K562 (cell line): Measurements from ENCODE around the gene TBC1D7. TPM values are rescaled to one million over a fixed set of nuclear protein-coding genes. Genes with fewer than 3 reads are reported as not detected.

Source experiments
- ARHGAP35 ChIP-seq: fragments of 450-650 bp; IDR thresholded peaks from 2 replicates; pipeline ENCODE4 v1.6.1; 2018; ENCODE audit not compliant: partially characterized antibody
- ARID1B ChIP-seq: fragments of 450-650 bp; IDR thresholded peaks from 2 replicates; pipeline ENCODE4 v1.6.1; 2016; ENCODE audit warnings: antibody characterized with exemption, mild to moderate bottlenecking, inconsistent platforms
- ARID3A ChIP-seq: IDR thresholded peaks from 2 replicates; pipeline ENCODE4 v1.6.1; 2012; ENCODE audit warnings: low read depth, low read length, improper control_type of control experiment, borderline replicate concordance
- ATF7 ChIP-seq: fragments of 450-650 bp; IDR thresholded peaks from 2 replicates; pipeline ENCODE4 v1.7.1; 2014; ENCODE audit warnings: mild to moderate bottlenecking, moderate library complexity
- BRD4 ChIP-seq: fragments of 200-600 bp; sonication (generic); IDR thresholded peaks from 2 replicates; pipeline ENCODE4 v1.6.1; 2017; ENCODE audit warnings: inconsistent platforms
- CBX1 ChIP-seq: sonication (generic); IDR thresholded peaks from 2 replicates; pipeline ENCODE4 v1.6.1; 2016; ENCODE audit warnings: antibody characterized with exemption, low read depth, mild to moderate bottlenecking
- E2F6 ChIP-seq, 2 experiments: IDR thresholded peaks; 2 replicates each; pipeline ENCODE4 v1.6.1; 2011; ENCODE audit warnings: borderline replicate concordance in 1 of 2, control low read depth in 1 of 2, low read depth in 1 of 2, low read length in 1 of 2, mild to moderate bottlenecking in 1 of 2, mixed read lengths in 1 of 2, moderate library complexity in 1 of 2; ENCODE audit not compliant: insufficient read depth in 1 of 2, insufficient read length in 1 of 2, poor library complexity in 1 of 2, severe bottlenecking in 1 of 2; ENCODE audit errors: extremely low read depth in 1 of 2
- ELK1 ChIP-seq: sonication (generic); formaldehyde crosslinking; IDR thresholded peaks from 2 replicates; pipeline ENCODE4 v1.8.1; 2022; ENCODE audit warnings: missing genetic modification reagents
- FOXP1 ChIP-seq: sonication (generic); formaldehyde crosslinking; IDR thresholded peaks from 2 replicates; pipeline ENCODE4 v1.8.0; 2022; ENCODE audit warnings: mild to moderate bottlenecking, missing genetic modification reagents
- GABPA ChIP-seq: fragments of 200-800 bp; sonication (Bioruptor generic); conservative IDR thresholded peaks from 2 replicates; pipeline ENCODE4 v1.6.1; 2016; ENCODE audit warnings: low read depth, missing genetic modification characterization, missing compliant biosample characterization
- KDM4B ChIP-seq, 2 experiments: fragments of 450-650 bp in 1 of 2; sonication (generic) in 1 of 2; IDR thresholded peaks; 2 replicates each; pipeline ENCODE4 v1.6.1; 2016 to 2017; ENCODE audit warnings: borderline replicate concordance in 2 of 2, antibody characterized with exemption in 1 of 2, low read depth in 1 of 2, mild to moderate bottlenecking in 1 of 2
- MAFK ChIP-seq: IDR thresholded peaks from 2 replicates; pipeline ENCODE4 v1.6.1; 2011; ENCODE audit warnings: low read length, improper control_type of control experiment
- NFRKB ChIP-seq: fragments of 450-650 bp; IDR thresholded peaks from 2 replicates; pipeline ENCODE4 v1.6.1; 2016; ENCODE audit warnings: low read depth
- PYGO2 ChIP-seq: fragments of 450-650 bp; IDR thresholded peaks from 2 replicates; pipeline ENCODE4 v1.6.1; 2016; ENCODE audit warnings: mild to moderate bottlenecking, missing genetic modification characterization, moderate library complexity, missing compliant biosample characterization
- STAT6 ChIP-seq: sonication (generic); formaldehyde crosslinking; IDR thresholded peaks from 2 replicates; pipeline ENCODE4 v1.8.1; 2023; ENCODE audit warnings: mild to moderate bottlenecking, missing genetic modification reagents
- TAF15 ChIP-seq: fragments of 200-400 bp; formaldehyde crosslinking; IDR thresholded peaks from 2 replicates; pipeline ENCODE4 v1.6.1; 2017; ENCODE audit warnings: mild to moderate bottlenecking, low read depth, low read length, moderate library complexity
- TSC22D4 ChIP-seq: fragments of 450-650 bp; IDR thresholded peaks from 2 replicates; pipeline ENCODE4 v1.6.1; 2016; ENCODE audit warnings: missing genetic modification characterization, missing biosample characterization, control low read depth
- ZBTB17 ChIP-seq: fragments of 450-650 bp; formaldehyde crosslinking; IDR thresholded peaks from 2 replicates; pipeline ENCODE4 v1.4.0; 2020; ENCODE audit warnings: mild to moderate bottlenecking
- ZBTB43 ChIP-seq: sonication (generic); formaldehyde crosslinking; IDR thresholded peaks from 2 replicates; pipeline ENCODE4 v1.8.0; 2023; ENCODE audit warnings: mild to moderate bottlenecking, missing genetic modification reagents
- ZFX ChIP-seq: sonication (generic); formaldehyde crosslinking; IDR thresholded peaks from 2 replicates; pipeline ENCODE4 v1.8.0; 2022; ENCODE audit warnings: mild to moderate bottlenecking, missing genetic modification reagents, moderate library complexity
- ZNF133 ChIP-seq: fragments of 250-450 bp; sonication (Bioruptor Pico); IDR thresholded peaks from 2 replicates; pipeline ENCODE4 v1.4.0; 2020; ENCODE audit warnings: mild to moderate bottlenecking
- polyA plus RNA-seq, 8 experiments: library from polyadenylated mRNA; depleted of rRNA in 4 of 8; stranded (reverse) in 5 of 8; unstranded in 3 of 8; fragments of >200 nt; fragmentation: Nextera tagmentation in 2 of 8; fragmentation: Illumina TruSeq in 1 of 8; extraction: Ambion mirVana in 2 of 8; extraction: Trizol in 1 of 8; gene quantifications; 2 replicates each; pipeline versions ENCODE4 v1.2.1 to v1.2.3, GENCODE V29; 2011 to 2014; ENCODE audit warnings: inconsistent platforms in 1 of 8, missing spikeins in 1 of 8
- total RNA-seq, 7 experiments: library from RNA; depleted of rRNA in 6 of 7; stranded (reverse); fragments of >200 nt in 6 of 7; fragmentation: Illumina TruSeq in 2 of 7; extraction: Trizol in 2 of 7; gene quantifications; 2 replicates each; pipeline versions ENCODE4 v1.2.1 to v1.2.3, GENCODE V29; 2011 to 2021; ENCODE audit warnings: low replicate concordance in 1 of 7

Gene TBC1D7
- total and polyA plus RNA-seq, 9 of the 15 experiments (the other 6 are each of a cell fraction or from before 2014, with no cell fraction given) = 49.4 to 107 (median 61.1) TPM

- peak; percentile 37; the same call in 1 of the 2 replicates for TF ChIP-seq ZBTB17 (CRISPR knock-in tag)
- TF ChIP-seq CBX1 = no peak
- TF ChIP-seq NFRKB = peak; percentile 74; the same call in 1 of the 2 replicates
- TF ChIP-seq ZNF133 = no peak
- peak; percentile 26; the same call in 1 of the 2 replicates for TF ChIP-seq ZFX
- TF ChIP-seq TAF15 = no peak
- no peak for TF ChIP-seq ARID3A
- 0 out of 2 replicates have a peak, but pooled peaks have one; percentile 1 for TF ChIP-seq MAFK
- no peak for TF ChIP-seq ATF7
- TF ChIP-seq KDM4B (IDR thresholded peaks at IDR 0.05; ENCODE audit: borderline replicate concordance in 2 of 2, low read depth in 1 of 2) = no peak
- TF ChIP-seq STAT6 (CRISPR knock-in tag) = no peak
- no peak for TF ChIP-seq ELK1 (CRISPR knock-in tag)
- no peak for TF ChIP-seq ARID1B
- TF ChIP-seq FOXP1 (CRISPR knock-in tag) = no peak
- TF ChIP-seq E2F6 (IDR thresholded peaks at IDR 0.05; ENCODE audit: borderline replicate concordance in 1 of 2, extremely low read depth in 1 of 2, insufficient read depth in 1 of 2, insufficient read length in 1 of 2, low read depth in 1 of 2, low read length in 1 of 2, poor library complexity in 1 of 2, severe bottlenecking in 1 of 2) = peak in 1 of 2 experiments; percentile 8
- TF ChIP-seq TSC22D4 = no peak
- no peak for TF ChIP-seq PYGO2 (tag)
- peak; percentile 50; the same call in 1 of the 2 replicates for TF ChIP-seq BRD4
- TF ChIP-seq ZBTB43 (CRISPR knock-in tag) = no peak
- TF ChIP-seq GABPA (tag) = no peak; the same call in 1 of the 2 replicates
- TF ChIP-seq ARHGAP35 = no peak
Measured at GRCh38 chr6:13275435-13275989, 52.8 kb downstream of the TBC1D7 start (continued).
